ENCODE measurements around the gene MCC. TPM values are rescaled to one million over a fixed set of nuclear protein-coding genes. Genes with fewer than 3 reads are reported as not detected.

The MCC gene
- total and polyA plus RNA-seq, 2 experiments from 2014 or later, result 8.3 to 31.5 TPM

DNA sequence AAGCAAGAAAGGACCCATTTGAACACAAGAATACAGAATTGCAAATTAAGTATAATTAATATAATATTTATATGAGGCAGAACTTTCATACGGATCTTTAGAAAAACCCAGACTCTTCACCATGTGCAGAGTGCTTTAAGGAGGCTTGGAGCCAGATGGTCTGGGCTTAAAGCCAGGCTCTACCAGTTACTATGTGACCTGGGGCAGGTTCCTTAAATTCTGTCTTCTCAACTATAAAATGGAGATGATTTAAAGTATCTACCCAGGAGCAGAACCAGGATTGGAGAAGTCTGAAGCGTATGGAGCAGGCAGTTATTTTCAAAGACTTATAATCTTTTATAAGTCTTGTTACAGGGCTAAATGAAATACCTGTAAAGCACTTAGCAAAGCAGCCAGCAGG lies 255.6 kb downstream of the MCC start:
- Histone ChIP-seq H3K27ac (no peak overlapping the region), H3K79me2 (peaks cover 48% of the 10 kb centered on the region), H3K9me2 (replicated peaks; ENCODE audit: insufficient read depth) (no peaks in the 10 kb centered on the region), H3K4me3 (no peak overlapping the region), H3K27me3 (no peaks in the 10 kb centered on the region), H3K4me1 (ENCODE audit: insufficient read depth) (peaks cover 23% of the 10 kb centered on the region), H4K20me1 (ENCODE audit: insufficient read depth, poor library complexity, severe bottlenecking) (peaks cover under 1% of the 10 kb centered on the region), H2AFZ (no peak overlapping the region), H3K9me3 (ENCODE audit: low read depth) (no peaks in the 10 kb centered on the region), H3K4me2 (no peak overlapping the region), H3K36me3 (replicated peaks; ENCODE audit: insufficient read depth, low read depth) (no peaks in the 10 kb centered on the region)
- TF ChIP-seq, protein P1, sequence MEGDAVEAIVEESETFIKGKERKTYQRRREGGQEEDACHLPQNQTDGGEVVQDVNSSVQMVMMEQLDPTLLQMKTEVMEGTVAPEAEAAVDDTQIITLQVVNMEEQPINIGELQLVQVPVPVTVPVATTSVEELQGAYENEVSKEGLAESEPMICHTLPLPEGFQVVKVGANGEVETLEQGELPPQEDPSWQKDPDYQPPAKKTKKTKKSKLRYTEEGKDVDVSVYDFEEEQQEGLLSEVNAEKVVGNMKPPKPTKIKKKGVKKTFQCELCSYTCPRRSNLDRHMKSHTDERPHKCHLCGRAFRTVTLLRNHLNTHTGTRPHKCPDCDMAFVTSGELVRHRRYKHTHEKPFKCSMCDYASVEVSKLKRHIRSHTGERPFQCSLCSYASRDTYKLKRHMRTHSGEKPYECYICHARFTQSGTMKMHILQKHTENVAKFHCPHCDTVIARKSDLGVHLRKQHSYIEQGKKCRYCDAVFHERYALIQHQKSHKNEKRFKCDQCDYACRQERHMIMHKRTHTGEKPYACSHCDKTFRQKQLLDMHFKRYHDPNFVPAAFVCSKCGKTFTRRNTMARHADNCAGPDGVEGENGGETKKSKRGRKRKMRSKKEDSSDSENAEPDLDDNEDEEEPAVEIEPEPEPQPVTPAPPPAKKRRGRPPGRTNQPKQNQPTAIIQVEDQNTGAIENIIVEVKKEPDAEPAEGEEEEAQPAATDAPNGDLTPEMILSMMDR (IDR thresholded peaks at IDR 0.05; ENCODE audit: poor library complexity), result no peak
- TF ChIP-seq EZH2phosphoT487 (IDR thresholded peaks at IDR 0.05; ENCODE audit: low read depth, severe bottlenecking, unreplicated experiment) (no peak), EZH2 (IDR thresholded peaks at IDR 0.05; ENCODE audit: borderline replicate concordance) (no peak)
- DNase-seq (ENCODE audit: low spot score), result no peak
- 58% methylated on average over 2 of the region's 2 CpGs for WGBS (ENCODE audit: low lambda C conversion rate, missing lambda C conversion rate)

DNA sequence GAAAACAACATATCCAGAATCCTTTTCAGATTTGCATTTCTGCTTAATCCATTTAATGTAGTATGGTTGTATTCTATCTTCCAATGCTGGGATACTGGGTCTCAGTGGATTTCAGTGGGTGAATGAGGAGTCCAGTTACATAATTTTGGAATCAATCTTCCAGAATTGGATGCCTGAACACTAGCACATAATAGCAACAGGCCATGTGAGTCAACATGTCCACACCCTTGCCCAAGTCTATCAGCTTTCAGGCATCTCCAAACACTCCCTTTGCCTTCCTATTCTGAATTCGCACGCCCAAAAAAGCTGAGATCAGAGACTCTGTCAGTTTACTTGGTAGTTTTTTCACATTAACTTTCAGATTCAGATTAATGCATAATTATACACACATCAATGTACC lies 256.0 kb downstream of the MCC start:
- H3K4me1 ChIP-seq (ENCODE audit: insufficient read depth), result peaks cover 23% of the 10 kb centered on the region
- no peaks in the 10 kb centered on the region for H3K9me3 ChIP-seq (ENCODE audit: low read depth)
- H3K4me2 ChIP-seq, result no peak overlapping the region
- peaks cover 49% of the 10 kb centered on the region for H3K79me2 ChIP-seq
- H3K36me3 ChIP-seq (replicated peaks; ENCODE audit: insufficient read depth, low read depth), result no peaks in the 10 kb centered on the region
- H3K9me2 ChIP-seq (replicated peaks; ENCODE audit: insufficient read depth), result no peaks in the 10 kb centered on the region
- no peak overlapping the region for H2AFZ ChIP-seq
- 55% methylated on average over 2 of the region's 2 CpGs for WGBS (ENCODE audit: low lambda C conversion rate, missing lambda C conversion rate)
- H3K27ac ChIP-seq, result no peak overlapping the region
- TF ChIP-seq, protein P1 (IDR thresholded peaks at IDR 0.05; ENCODE audit: poor library complexity), result no peak
- H3K4me3 ChIP-seq, result no peak overlapping the region
- no peaks in the 10 kb centered on the region for H3K27me3 ChIP-seq
- peaks cover 3% of the 10 kb centered on the region for H4K20me1 ChIP-seq (ENCODE audit: insufficient read depth, poor library complexity, severe bottlenecking)
- no peak for DNase-seq (ENCODE audit: low spot score)

DNA sequence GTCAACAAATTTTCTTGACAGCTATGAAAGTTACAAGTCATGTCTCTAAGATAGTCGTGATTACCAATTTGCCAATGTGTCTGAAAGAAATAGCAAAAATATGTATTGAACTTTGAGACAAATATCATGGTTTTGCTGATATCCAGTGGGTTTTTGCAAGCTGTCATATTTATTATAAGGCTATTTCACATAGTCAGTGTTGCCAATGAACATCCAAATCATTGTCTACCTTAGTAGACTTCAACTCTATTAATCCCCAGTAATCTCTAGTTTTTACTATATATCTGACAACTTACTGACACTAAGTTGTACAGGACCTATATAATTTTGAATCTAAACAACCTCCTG lies 256.6 kb downstream of the MCC start:
- no peak for DNase-seq (ENCODE audit: low spot score)
- no peaks in the 10 kb centered on the region for H3K36me3 ChIP-seq (replicated peaks; ENCODE audit: insufficient read depth, low read depth)
- no peaks in the 10 kb centered on the region for H3K9me2 ChIP-seq (replicated peaks; ENCODE audit: insufficient read depth)
- WGBS (ENCODE audit: low lambda C conversion rate, missing lambda C conversion rate), result 89% methylated on average over 1 of the region's 1 CpG
- H4K20me1 ChIP-seq (ENCODE audit: insufficient read depth, poor library complexity, severe bottlenecking), result peaks cover 3% of the 10 kb centered on the region
- H3K4me2 ChIP-seq, result no peak overlapping the region
- no peak overlapping the region for H3K4me3 ChIP-seq
- H3K27me3 ChIP-seq, result no peaks in the 10 kb centered on the region
- H3K27ac ChIP-seq, result no peak overlapping the region
- H3K79me2 ChIP-seq, result peaks cover 55% of the 10 kb centered on the region
- no peaks in the 10 kb centered on the region for H3K9me3 ChIP-seq (ENCODE audit: low read depth)
- peaks cover 23% of the 10 kb centered on the region for H3K4me1 ChIP-seq (ENCODE audit: insufficient read depth)
- H2AFZ ChIP-seq, result no peak overlapping the region
- TF ChIP-seq, protein P1 (IDR thresholded peaks at IDR 0.05; ENCODE audit: poor library complexity), result no peak
- no peak for TF ChIP-seq EZH2phosphoT487 (IDR thresholded peaks at IDR 0.05; ENCODE audit: low read depth, severe bottlenecking, unreplicated experiment)
- no peak for TF ChIP-seq EZH2 (IDR thresholded peaks at IDR 0.05; ENCODE audit: borderline replicate concordance)

All from hepatocyte (in vitro differentiated cells).